NCI-H187 treated with DMSO at 0.1 percent for 48 hours (cell line): ENCODE measurements around the gene CBFA2T2.
"Not testable (repeated sequence)": the region's sequence is repeated elsewhere in the genome, so short reads cannot be mapped to it uniquely, and the experiment has no call there.

Source experiments
- DNase-seq: peaks from one replicate; lab custom pipeline; 2025; lab: John Stamatoyannopoulos, UW

The CBFA2T2 gene

GRCh38 chr20:33549229-33549999 lies 59.5 kb downstream of the CBFA2T2 start:
- no peak for DNase-seq

DNA sequence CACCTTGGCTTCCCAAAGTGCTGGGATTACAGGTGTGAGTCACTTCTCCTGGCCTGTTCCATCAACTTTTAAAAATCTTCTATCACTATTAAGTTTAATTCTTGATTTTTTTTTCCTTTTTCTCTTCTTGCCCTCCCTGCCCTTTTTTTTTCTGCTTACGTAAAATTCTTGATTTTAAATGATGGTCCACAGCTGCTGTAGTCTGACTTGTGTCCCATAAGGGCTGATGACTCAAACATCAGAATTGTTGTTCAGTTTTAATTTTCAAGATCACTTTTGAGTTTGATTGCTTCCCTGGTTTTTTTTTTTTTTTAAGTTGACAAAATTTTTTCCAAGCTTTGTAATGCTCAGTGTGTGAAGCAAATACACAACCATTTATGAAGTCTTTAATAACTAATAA lies 61.9 kb downstream of the CBFA2T2 start:
- DNase-seq = no peak

DNA sequence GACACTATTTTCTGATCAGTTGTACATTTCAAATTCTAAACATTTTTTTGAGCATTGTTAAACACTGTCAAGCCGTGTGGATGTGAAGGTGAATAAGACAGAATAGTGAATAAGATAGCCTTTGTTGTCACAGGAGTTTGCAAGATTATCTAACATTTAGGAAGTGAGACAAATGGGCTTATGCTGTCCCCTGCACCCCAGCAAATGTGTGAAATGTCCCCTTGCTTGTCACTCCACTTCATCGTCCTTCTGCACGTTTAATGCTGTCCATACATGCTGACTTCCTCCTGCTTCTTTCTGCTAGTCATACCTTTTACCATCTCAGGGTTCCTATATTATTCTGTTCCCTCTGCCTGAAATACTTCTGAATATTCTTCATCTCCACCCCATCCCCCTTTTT lies 62.6 kb downstream of the CBFA2T2 start:
- no peak for DNase-seq

DNA sequence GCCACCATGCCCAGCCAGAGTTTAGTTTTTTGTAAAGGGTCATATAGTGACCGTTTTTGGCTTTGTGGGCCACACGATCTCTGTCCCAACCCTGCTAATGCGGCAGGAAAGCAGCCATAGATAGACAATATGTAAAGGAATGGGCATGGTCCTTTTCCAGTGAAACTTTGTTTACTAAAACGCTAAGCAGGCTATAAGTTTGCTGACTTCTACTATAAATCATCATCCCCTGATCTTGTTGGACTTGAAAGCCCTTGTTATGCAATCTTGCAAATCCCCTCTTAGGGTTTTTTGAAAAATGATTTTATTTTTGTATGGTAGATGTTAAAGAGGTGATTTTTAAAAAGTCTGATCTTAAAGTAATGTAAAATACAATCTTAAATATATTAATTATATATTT lies 63.6 kb downstream of the CBFA2T2 start:
- no peak for DNase-seq

DNA sequence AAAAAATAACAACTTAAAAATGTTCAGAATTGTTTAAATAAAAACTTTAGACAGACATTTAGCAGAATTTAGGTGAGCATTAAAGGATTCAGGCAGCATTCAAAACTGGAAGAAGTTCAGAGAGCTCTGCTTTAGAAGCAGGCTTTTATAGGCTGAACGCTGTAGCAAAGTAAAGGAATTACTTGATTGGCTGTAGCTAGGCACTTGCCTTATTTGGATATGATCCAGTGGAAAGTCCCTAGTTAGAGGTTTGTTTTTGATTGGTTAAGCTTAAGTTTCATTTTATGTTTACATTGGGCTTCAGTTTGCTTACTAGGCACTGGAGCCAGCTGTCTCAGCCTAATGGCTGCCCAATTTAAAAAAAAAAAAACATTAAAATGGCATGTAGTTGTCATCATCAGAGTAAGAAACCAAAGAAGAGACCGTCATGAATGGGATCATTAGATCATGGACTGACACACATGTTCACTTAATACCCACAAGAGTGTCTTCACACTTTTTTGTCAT lies 65.1 kb downstream of the CBFA2T2 start:
- DNase-seq = peak; percentile 63

GRCh38 chr20:33555755-33556154 lies 65.9 kb downstream of the CBFA2T2 start:
- DNase-seq = no peak

- no peak for DNase-seq
Observed at GRCh38 chr20:33556246-33556645, 66.3 kb downstream of the CBFA2T2 start.

- no peak for DNase-seq
Observed at GRCh38 chr20:33558348-33559144, 68.7 kb downstream of the CBFA2T2 start.

GRCh38 chr20:33559212-33559611 lies 69.3 kb downstream of the CBFA2T2 start:
- no peak for DNase-seq

- DNase-seq = peak; percentile 12
Observed at GRCh38 chr20:33560026-33560425, 70.1 kb downstream of the CBFA2T2 start.

DNA sequence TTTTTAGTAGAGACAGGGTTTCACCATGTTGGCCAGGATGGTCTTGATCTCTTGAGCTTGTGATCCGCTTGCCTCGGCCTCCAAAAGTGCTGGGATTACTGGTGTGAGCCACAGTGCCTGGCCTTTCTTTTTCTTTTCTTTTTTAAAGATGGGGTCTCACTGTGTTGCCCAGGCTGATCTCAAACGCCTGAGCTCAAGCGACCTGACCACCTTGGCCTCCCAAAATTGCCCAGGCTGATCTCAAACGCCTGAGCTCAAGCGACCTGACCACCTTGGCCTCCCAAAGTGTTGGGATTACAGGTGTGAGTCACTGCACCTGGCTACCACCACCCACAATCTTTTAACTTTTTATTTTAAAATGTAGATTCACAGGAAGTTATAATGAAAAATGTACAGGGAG lies 71.2 kb downstream of the CBFA2T2 start:
- DNase-seq = not testable (repeated sequence)

- DNase-seq = peak; percentile 57
Observed at GRCh38 chr20:33561692-33562601, 72.1 kb downstream of the CBFA2T2 start.

DNA sequence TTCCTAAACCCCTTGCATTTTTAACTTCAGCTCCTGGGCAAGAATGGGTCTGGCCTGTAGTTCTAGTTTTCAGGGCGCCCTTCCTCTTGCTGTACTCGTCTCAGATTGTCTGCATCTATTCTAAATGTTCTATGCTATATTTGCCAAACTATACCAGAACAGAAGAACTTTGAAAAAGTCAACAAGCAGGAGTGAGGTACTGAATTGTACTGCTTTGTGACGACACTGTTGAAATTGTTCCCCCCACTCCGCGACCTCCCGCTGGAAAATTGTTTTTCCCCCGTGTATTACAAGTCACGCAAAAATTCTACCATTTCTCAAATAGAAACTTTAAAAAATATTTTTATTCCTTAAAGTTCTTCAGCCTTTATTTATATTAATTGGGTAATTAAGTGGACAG lies 73.9 kb downstream of the CBFA2T2 start:
- DNase-seq = no peak

GRCh38 chr20:33566781-33567603 lies 77.1 kb downstream of the CBFA2T2 start:
- DNase-seq = no peak

DNA sequence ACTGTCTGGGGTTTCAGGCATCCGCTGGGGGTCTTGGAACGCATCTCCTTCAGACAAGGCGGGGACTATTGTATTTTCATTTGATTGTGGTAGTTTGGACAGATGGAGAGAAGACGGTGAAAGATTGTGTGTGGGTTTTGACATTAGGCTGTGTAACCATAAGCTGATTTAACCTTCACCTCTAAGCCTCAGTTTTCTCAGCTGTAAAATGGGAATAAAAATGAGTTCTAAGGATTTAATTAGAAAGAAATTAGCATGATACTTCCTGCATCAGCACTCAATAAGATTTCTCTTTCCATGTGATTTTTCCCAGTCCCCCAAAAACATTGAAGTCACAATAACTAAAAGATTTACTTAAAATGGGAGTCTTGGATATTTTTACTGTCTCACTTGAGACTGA lies 78.1 kb downstream of the CBFA2T2 start:
- DNase-seq = no peak

GRCh38 chr20:33568378-33568777 lies 78.5 kb downstream of the CBFA2T2 start:
- DNase-seq = peak; percentile 96

DNA sequence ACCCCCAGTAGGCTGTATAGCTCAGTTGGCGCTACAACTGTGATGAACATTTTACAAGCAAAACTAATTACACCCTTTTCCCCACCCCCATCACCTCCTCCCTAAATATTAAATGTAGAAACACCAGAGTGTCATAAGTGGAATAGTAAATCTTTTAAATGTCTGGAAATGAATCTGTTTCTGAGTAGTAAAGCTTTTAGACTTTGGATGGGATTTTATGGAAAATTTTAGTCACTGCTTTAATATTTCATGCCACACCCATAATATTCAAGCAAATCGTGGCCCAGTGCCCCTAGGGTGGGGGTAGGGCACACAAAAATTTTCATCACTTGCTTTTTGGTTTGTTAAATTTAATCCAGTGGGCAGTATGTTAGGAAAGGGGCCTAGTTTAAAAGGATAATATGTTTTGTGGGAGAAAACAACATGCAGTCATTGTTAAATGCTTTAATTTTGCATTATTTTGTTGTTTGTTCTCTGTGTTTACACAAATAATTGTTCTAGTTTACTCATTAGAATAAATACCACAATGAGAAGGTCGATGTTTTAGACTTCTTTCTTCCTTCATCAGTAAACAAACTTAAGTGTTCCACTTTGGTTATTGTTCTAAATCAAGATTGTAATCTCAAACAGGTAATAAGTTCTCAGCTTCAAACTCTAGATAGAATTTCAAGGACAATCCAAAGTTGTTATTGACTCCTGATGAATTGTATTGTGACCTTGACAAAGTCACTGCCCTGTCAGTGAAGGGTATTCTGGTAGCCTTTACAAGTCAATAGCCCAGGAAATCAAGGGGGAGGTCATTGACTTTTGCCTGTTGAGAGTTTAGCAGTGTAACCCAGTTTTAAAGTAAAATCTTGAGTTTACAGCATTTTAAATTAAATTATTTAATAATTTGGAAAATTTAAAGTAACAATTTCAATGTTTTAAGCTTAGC lies 79.2 kb downstream of the CBFA2T2 start:
- no peak for DNase-seq

DNA sequence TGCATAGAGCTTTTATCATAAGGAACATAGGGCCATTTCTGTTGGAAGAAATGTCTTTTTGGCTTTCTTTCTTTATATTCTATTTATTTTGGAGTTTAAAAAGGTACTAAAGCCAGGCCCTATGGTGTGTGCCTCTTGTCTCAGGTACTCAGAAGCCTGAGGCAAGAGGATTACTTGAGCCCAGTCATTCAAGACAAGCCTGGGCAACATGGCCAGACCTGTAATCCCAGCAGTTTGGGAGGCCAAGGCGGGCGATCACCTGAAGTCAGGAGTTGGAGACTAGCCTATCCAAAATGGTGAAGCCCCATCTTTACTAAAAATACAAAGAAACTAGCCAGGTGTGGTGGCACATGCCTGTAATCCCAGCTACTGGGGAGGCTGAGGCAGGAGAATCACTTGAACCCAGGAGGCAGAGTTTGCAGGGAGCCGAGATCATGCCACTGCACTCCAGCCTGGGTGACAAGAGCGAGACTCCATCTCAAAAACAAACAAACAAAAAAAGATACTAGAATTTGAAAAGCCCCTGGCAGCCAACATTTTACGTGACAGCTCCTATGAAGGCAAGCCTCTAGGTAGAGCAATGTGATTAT lies 80.0 kb downstream of the CBFA2T2 start:
- DNase-seq = no peak

GRCh38 chr20:33570743-33571142 lies 80.8 kb downstream of the CBFA2T2 start:
- DNase-seq = no peak

GRCh38 chr20:33573268-33573667 lies 83.4 kb downstream of the CBFA2T2 start:
- not testable (repeated sequence) for DNase-seq
